Lung (tissue), 16 donors: ENCODE results near the gene TGDS. TPM values are rescaled to one million over a fixed set of nuclear protein-coding genes. Genes with fewer than 3 reads are reported as not detected.
"Not testable (repeated sequence)": the region's sequence is repeated elsewhere in the genome, so short reads cannot be mapped to it uniquely, and the experiment has no call there.

ENCODE experiments used
- ATAC-seq: fragments of 200-7000 bp; cut with Tn5 transposase; one replicate; pipeline ENCODE4 v1.9.1; 2020; ENCODE audit warnings: moderate number of reproducible peaks; ENCODE audit not compliant: insufficient read depth, low FRiP score
- DNase-seq, 3 donors: peaks; one replicate each; pipeline ENCODE4 v3.0.0-alpha.2; 2013 to 2017
- H3K27ac ChIP-seq, 2 donors: one replicate each; pipeline ENCODE4 v1.5.1; 2013; ENCODE audit warnings: mild to moderate bottlenecking in 2 of 2, moderate library complexity in 2 of 2, control low read depth in 1 of 2, inconsistent platforms in 1 of 2, low read depth in 1 of 2, low read length in 1 of 2
- H3K27me3 ChIP-seq, 3 donors: one replicate each; pipeline ENCODE4 v1.5.1; 2013; ENCODE audit warnings: low read length in 2 of 3; ENCODE audit not compliant: control insufficient read depth in 3 of 3, insufficient read depth in 3 of 3
- H3K36me3 ChIP-seq, 4 donors: one replicate each; pipeline ENCODE4 v1.5.1; 2013; ENCODE audit warnings: low read length in 4 of 4, mild to moderate bottlenecking in 1 of 4, moderate library complexity in 1 of 4; ENCODE audit not compliant: control insufficient read depth in 4 of 4, insufficient read depth in 4 of 4
- H3K4me1 ChIP-seq, 5 donors: one replicate each; pipeline ENCODE4 v1.5.1; 2013; ENCODE audit warnings: low read length in 5 of 5, mild to moderate bottlenecking in 2 of 5, moderate library complexity in 1 of 5; ENCODE audit not compliant: control insufficient read depth in 5 of 5, insufficient read depth in 5 of 5
- H3K4me3 ChIP-seq: one replicate; pipeline ENCODE4 v1.5.1; 2013; ENCODE audit warnings: mild to moderate bottlenecking, control low read depth, moderate library complexity
- H3K9ac ChIP-seq, 2 donors: one replicate each; pipeline ENCODE4 v1.5.1; 2013; ENCODE audit warnings: low read length in 2 of 2, control low read depth in 1 of 2; ENCODE audit not compliant: insufficient read depth in 1 of 2
- H3K9me3 ChIP-seq, 4 donors: one replicate each; pipeline ENCODE4 v1.5.1; 2013; ENCODE audit warnings: low read length in 3 of 4, mild to moderate bottlenecking in 1 of 4, moderate library complexity in 1 of 4; ENCODE audit not compliant: control insufficient read depth in 4 of 4, insufficient read depth in 3 of 4
- CTCF ChIP-seq: IDR thresholded peaks from 2 replicates; pipeline ENCODE4 v1.5.1; 2012; ENCODE audit warnings: mild to moderate bottlenecking; ENCODE audit errors: control extremely low read depth, extremely low read depth
- WGBS, 2 donors: extraction: QIAGEN DNeasy Blood & Tissue Kit; methylation state at CpG; one replicate each; pipeline ENCODE4 v1.1.7; 2013; 5-methylcytosine and 5-hydroxymethylcytosine counted together
- long read RNA-seq, 5 donors: transcript quantifications; one replicate each; lab custom pipeline, GENCODE V29; 2026
- polyA plus RNA-seq, 2 donors: library from polyadenylated mRNA; stranded (reverse); fragments of 200-250 nt; gene quantifications; one replicate each; pipeline ENCODE4 v1.2.1, GENCODE V29; 2013
- total RNA-seq, 2 donors: library from RNA; depleted of rRNA in 1 of 2; stranded (reverse); fragments of >200 nt in 1 of 2; gene quantifications; one replicate each; pipeline ENCODE4 v1.2.1, GENCODE V29; 2014 to 2021
- donor health status: control.
- donor health status: control.
- donor health status: Bipolar disorder and iron deficiency.
- donor health status: healthy.
- donor health status: DM: yes; HTN: yes; CAD: no.

The TGDS gene
- 10 to 100 TPM in 1 of 2 donors, 1 to 10 TPM in 1; 7.5 to 24.4 TPM for total RNA-seq
- 10 to 100 TPM in 1 of 2 donors, 1 to 10 TPM in 1; 7.9 to 10.2 TPM for polyA plus RNA-seq
- long read RNA-seq, donor 1, partial matches to known transcripts = 0 of 5 reads
- long read RNA-seq, donor 1, other reads (novel, unspliced or antisense) = 0 of 5 reads
- long read RNA-seq, donor 2, partial matches to known transcripts = 0 of 2 reads
- long read RNA-seq, donor 2, other reads (novel, unspliced or antisense) = 0 of 2 reads
- long read RNA-seq, donor 3, transcript TGDS-201 (12 exons, 1,905 nt) = major isoform, 5 of 5 reads
- long read RNA-seq, donor 3, partial matches to known transcripts = 0 of 5 reads
- long read RNA-seq, donor 3, other reads (novel, unspliced or antisense) = 0 of 5 reads
- long read RNA-seq, donor 4, partial matches to known transcripts = 0 of 2 reads
- long read RNA-seq, donor 4, other reads (novel, unspliced or antisense) = 0 of 2 reads
- long read RNA-seq, donor 5, partial matches to known transcripts = 0 of 4 reads
- long read RNA-seq, donor 5, other reads (novel, unspliced or antisense) = 0 of 4 reads

- ATAC-seq = peak; percentile 100
- WGBS, 2 donors = 0 to 1% methylated on average over 41 of the region's 41 CpGs
- peak; percentile 93 to 97 (median 94) for DNase-seq
Observed at GRCh38 chr13:94595950-94596574, at the start of gene TGDS. Gene TGDS (minus strand): TSS chr13:94596152. CDS start chr13:94596136, 16 bp downstream.

GRCh38 chr13:94641409-94641941 is 45.5 kb upstream of the TGDS start:
- WGBS, 2 donors = 29 to 46% methylated on average over 3 of the region's 3 CpGs
- peak; percentile 82 for ATAC-seq

More at GRCh38 chr13:94595950-94596574, at the start of gene TGDS:
- Histone ChIP-seq H3K9me3 (no peaks in the 10 kb centered on the region), H3K36me3 (peaks cover 3 to 9% (median 6%) of the 10 kb centered on the region in 4 donors), H3K4me1 (peaks cover 0 to 19% (median 10%) of the 10 kb centered on the region in 5 donors), H3K27me3 (no peaks in the 10 kb centered on the region), H3K4me3 (peak within 1 kb of the TSS; percentile 78), H3K9ac (peak within 1 kb of the TSS; percentile 78 to 88), H3K27ac (peak within 1 kb of the TSS; percentile 86 to 90)
- TF ChIP-seq CTCF = no peak

GRCh38 chr13:94640721-94641120 is 44.8 kb upstream of the TGDS start:
- Histone ChIP-seq H3K27ac (no peak overlapping the region), H3K27me3 (no peaks in the 10 kb centered on the region), H3K9ac (no peak overlapping the region), H3K4me1 (peaks cover 0 to 25% (median 6%) of the 10 kb centered on the region in 5 donors), H3K36me3 (no peaks in the 10 kb centered on the region), H3K4me3 (no peak overlapping the region), H3K9me3 (no peaks in the 10 kb centered on the region)
- TF ChIP-seq CTCF = no peak
- DNase-seq (peak in 2 of 3 donors; percentile 13 to 59), ATAC-seq (no peak)
- 75 to 83% methylated on average over 2 of the region's 2 CpGs for WGBS, 2 donors

More at GRCh38 chr13:94641409-94641941, 45.5 kb upstream of the TGDS start:
- H3K36me3 ChIP-seq = no peaks in the 10 kb centered on the region
- H3K9me3 ChIP-seq = no peaks in the 10 kb centered on the region
- no peak overlapping the region for H3K4me3 ChIP-seq
- no peak overlapping the region for H3K27ac ChIP-seq
- TF ChIP-seq CTCF = no peak
- H3K4me1 ChIP-seq = peaks cover 0 to 25% (median 6%) of the 10 kb centered on the region in 5 donors
- no peaks in the 10 kb centered on the region for H3K27me3 ChIP-seq
- DNase-seq = peak; percentile 40 to 97 (median 95)
- no peak overlapping the region for H3K9ac ChIP-seq

GRCh38 chr13:94637677-94638076 is 41.7 kb upstream of the TGDS start:
- not testable (repeated sequence) for H3K27ac ChIP-seq, H3K4me3 ChIP-seq, H3K27me3 ChIP-seq, H3K9ac ChIP-seq, DNase-seq, ATAC-seq, H3K36me3 ChIP-seq, H3K9me3 ChIP-seq
- H3K4me1 ChIP-seq = peaks cover 0 to 24% (median 6%) of the 10 kb centered on the region in 5 donors
- WGBS, 2 donors = 95 to 98% methylated on average over 3 of the region's 3 CpGs
